ENCODE data around the gene RFESD. TPM values are rescaled to one million over a fixed set of nuclear protein-coding genes. Genes with fewer than 3 reads are reported as not detected.

RFESD gene
- total and polyA plus RNA-seq, 2 of the 8 experiments (the other 6 are each of a cell fraction or from before 2014, with no cell fraction given) = 1.7 to 2.0 TPM

DNA sequence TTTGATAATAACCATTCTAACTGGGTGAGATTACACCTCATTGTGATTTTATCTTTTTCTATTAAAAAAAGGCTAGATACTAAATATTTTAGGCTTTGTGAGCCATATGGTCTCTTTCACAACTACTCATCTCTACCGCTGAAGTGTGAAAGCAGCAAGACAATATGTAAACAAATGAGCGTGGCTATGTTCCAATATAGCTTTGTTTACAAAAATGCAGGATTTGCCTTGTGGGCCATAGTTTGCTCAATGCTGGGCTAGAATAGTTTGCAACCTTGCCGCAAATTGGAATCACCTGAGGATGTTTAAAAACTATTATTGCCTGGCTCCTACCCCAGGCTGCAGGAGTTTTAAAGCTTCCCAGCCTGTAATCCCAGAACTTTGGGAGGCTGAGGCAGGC is 36.9 kb upstream of the RFESD start:
- no peak overlapping the region for H2BK20ac ChIP-seq (ENCODE audit: low read length)
- H3K27me3 ChIP-seq (replicated peaks in 1 of 4; ENCODE audit: control insufficient read depth in 3 of 4, extremely low read depth in 1 of 4, insufficient read depth in 3 of 4, low read length in 3 of 4) = no peaks in the 10 kb centered on the region
- 94% methylated on average over 3 of the region's 3 CpGs; no CpG with 5 or more reads in 1 of the 2 experiments for WGBS, 2 experiments (ENCODE audit: extremely low coverage in 1 of 2, insufficient coverage in 1 of 2, insufficient read length in 1 of 2, insufficient replicate concordance in 2 of 2, low coverage in 1 of 2, low lambda C conversion rate in 2 of 2, missing lambda C conversion rate in 1 of 2)
- H3K4ac ChIP-seq (replicated peaks; ENCODE audit: insufficient read length, low read depth, low read length) = no peak overlapping the region
- H3K14ac ChIP-seq (ENCODE audit: insufficient read length) = no peak overlapping the region
- H3K56ac ChIP-seq (replicated peaks; ENCODE audit: insufficient read length, low read depth, low read length) = no peak overlapping the region
- no peak overlapping the region for H4K91ac ChIP-seq (replicated peaks; ENCODE audit: insufficient read length, low read length)
- no peak overlapping the region for H3K4me2 ChIP-seq (ENCODE audit: insufficient read depth in 1 of 2, low read depth in 2 of 2, low read length in 2 of 2)
- H3K27ac ChIP-seq (ENCODE audit: low read depth, low read length) = no peak overlapping the region
- no peak overlapping the region for H2AFZ ChIP-seq (ENCODE audit: low read length)
- no peak for FAIRE-seq
- H3K79me1 ChIP-seq (ENCODE audit: low read depth, low read length) = no peaks in the 10 kb centered on the region
- H4K5ac ChIP-seq (ENCODE audit: insufficient read length, low read depth, low read length) = no peak overlapping the region
- no peaks in the 10 kb centered on the region for H3K79me2 ChIP-seq (ENCODE audit: control insufficient read depth in 1 of 2, insufficient read depth in 2 of 2, low read length in 2 of 2)
- no peak overlapping the region for H2BK5ac ChIP-seq (ENCODE audit: low read depth, low read length)
- no peaks in the 10 kb centered on the region for H3K36me3 ChIP-seq (ENCODE audit: control insufficient read depth in 2 of 4, insufficient read depth in 4 of 4, low read length in 3 of 4)
- H2AK5ac ChIP-seq (ENCODE audit: low read depth, low read length) = no peak overlapping the region
- H3K9me3 ChIP-seq (ENCODE audit: insufficient read depth in 2 of 2, low read depth in 1 of 2, low read length in 1 of 2) = peaks cover 0 to 6% of the 10 kb centered on the region in 2 experiments; a peak in 2 of 4 replicates
- H3K23me2 ChIP-seq (ENCODE audit: low read depth, low read length) = no peaks in the 10 kb centered on the region
- H3K23ac ChIP-seq (ENCODE audit: insufficient read length) = no peak overlapping the region
- H3K9ac ChIP-seq (replicated peaks in 1 of 4; ENCODE audit: extremely low read depth in 1 of 4, low read depth in 3 of 4, low read length in 3 of 4) = no peak overlapping the region
- H3K4me3 ChIP-seq (ENCODE audit: extremely low read depth in 1 of 4, insufficient read depth in 2 of 4, low read depth in 3 of 4, low read length in 4 of 4) = no peak overlapping the region
- no peak overlapping the region for H4K8ac ChIP-seq (ENCODE audit: extremely low read depth, insufficient read depth, low read length)
- no peak for DNase-seq (ENCODE audit: low read depth in 1 of 2, low spot score in 2 of 2)
- no peak overlapping the region for H2BK120ac ChIP-seq (replicated peaks; ENCODE audit: low read depth, low read length)
- ChIA-PET CTCF (ENCODE audit: partially characterized antibody) (no interaction called here), POLR2A (ENCODE audit: partially characterized antibody) (interaction anchor here (0.7 kb wide), 1 partner anchor 35 kb away, joined by 3 read pairs; no protein-coding TSS in a partner anchor)
- no peaks in the 10 kb centered on the region for H3K4me1 ChIP-seq (replicated peaks in 1 of 4; ENCODE audit: control insufficient read depth in 3 of 4, insufficient read depth in 4 of 4, low read length in 3 of 4)
- no peaks in the 10 kb centered on the region for H4K20me1 ChIP-seq (replicated peaks in 1 of 2; ENCODE audit: control insufficient read depth in 1 of 2, insufficient read depth in 2 of 2, low read length in 2 of 2)
- no peak overlapping the region for H2BK12ac ChIP-seq (ENCODE audit: low read depth, low read length)
- no peak overlapping the region for H3K18ac ChIP-seq (ENCODE audit: extremely low read depth, low read length)
- H2BK15ac ChIP-seq (ENCODE audit: low read length) = no peak overlapping the region
- no peak for TF ChIP-seq CHD2 (IDR thresholded peaks at IDR 0.05; ENCODE audit: low read length)
- TF ChIP-seq KDM4A (IDR thresholded peaks at IDR 0.05; ENCODE audit: low read depth, low read length, severe bottlenecking) = no peak
- no peak for TF ChIP-seq ATF3 (IDR thresholded peaks at IDR 0.05; ENCODE audit: insufficient read depth, low read depth, low read length)
- TF ChIP-seq BRCA1 (IDR thresholded peaks at IDR 0.05; ENCODE audit: low read depth, low read length) = no peak
- no peak for TF ChIP-seq CTCF (IDR thresholded peaks at IDR 0.05; ENCODE audit: control extremely low read depth in 1 of 3, insufficient read depth in 1 of 3, low read depth in 1 of 3, low read length in 3 of 3)
- no peak for TF ChIP-seq TAF7 (optimal IDR thresholded peaks at IDR 0.05; ENCODE audit: borderline replicate concordance, low read depth, low read length)
- TF ChIP-seq, protein P1, sequence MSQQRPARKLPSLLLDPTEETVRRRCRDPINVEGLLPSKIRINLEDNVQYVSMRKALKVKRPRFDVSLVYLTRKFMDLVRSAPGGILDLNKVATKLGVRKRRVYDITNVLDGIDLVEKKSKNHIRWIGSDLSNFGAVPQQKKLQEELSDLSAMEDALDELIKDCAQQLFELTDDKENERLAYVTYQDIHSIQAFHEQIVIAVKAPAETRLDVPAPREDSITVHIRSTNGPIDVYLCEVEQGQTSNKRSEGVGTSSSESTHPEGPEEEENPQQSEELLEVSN (IDR thresholded peaks at IDR 0.05) = no peak
- TF ChIP-seq GTF2F1 (IDR thresholded peaks at IDR 0.05; ENCODE audit: borderline replicate concordance, low read depth, low read length) = no peak
- no peak for TF ChIP-seq SRF (IDR thresholded peaks at IDR 0.05; ENCODE audit: low read depth, low read length)
- TF ChIP-seq CHD1 (IDR thresholded peaks at IDR 0.05; ENCODE audit: low read depth, low read length) = no peak
- no peak for TF ChIP-seq ASH2L (IDR thresholded peaks at IDR 0.05; ENCODE audit: low read length)

Data from H1 (cell line).